ENCODE data around the gene DOCK2.
"Not testable (repeated sequence)": the region's sequence is repeated elsewhere in the genome, so short reads cannot be mapped to it uniquely, and the experiment has no call there.

Gene DOCK2

GRCh38 chr5:169826618-169827017, 189.5 kb downstream of the DOCK2 start:
- TF ChIP-seq ZFX (IDR thresholded peaks at IDR 0.05; ENCODE audit: borderline replicate concordance): no peak
- TF ChIP-seq CTCF (IDR thresholded peaks at IDR 0.05): peak; percentile 17
- no peak overlapping the region for H3K27ac ChIP-seq

- TF ChIP-seq ZFX (IDR thresholded peaks at IDR 0.05; ENCODE audit: borderline replicate concordance) (no peak), CTCF (IDR thresholded peaks at IDR 0.05) (no peak)
- no peak overlapping the region for H3K27ac ChIP-seq
Observed at GRCh38 chr5:169827769-169828168, 190.7 kb downstream of the DOCK2 start.

GRCh38 chr5:169828385-169828784, 191.3 kb downstream of the DOCK2 start:
- TF ChIP-seq ZFX (IDR thresholded peaks at IDR 0.05; ENCODE audit: borderline replicate concordance): no peak
- no peak for TF ChIP-seq CTCF (IDR thresholded peaks at IDR 0.05)
- no peak overlapping the region for H3K27ac ChIP-seq

GRCh38 chr5:169831331-169831730, 194.3 kb downstream of the DOCK2 start:
- TF ChIP-seq CTCF (IDR thresholded peaks at IDR 0.05): no peak
- H3K27ac ChIP-seq: no peak overlapping the region

GRCh38 chr5:169832304-169832703, 195.2 kb downstream of the DOCK2 start:
- TF ChIP-seq CTCF (IDR thresholded peaks at IDR 0.05) (no peak), ZFX (IDR thresholded peaks at IDR 0.05; ENCODE audit: borderline replicate concordance) (no peak)
- no peak overlapping the region for H3K27ac ChIP-seq

- TF ChIP-seq ZFX (IDR thresholded peaks at IDR 0.05; ENCODE audit: borderline replicate concordance) (no peak), CTCF (IDR thresholded peaks at IDR 0.05) (no peak)
- H3K27ac ChIP-seq: no peak overlapping the region
Observed at GRCh38 chr5:169832845-169833244, 195.8 kb downstream of the DOCK2 start.

GRCh38 chr5:169833681-169834292, 196.7 kb downstream of the DOCK2 start:
- H3K27ac ChIP-seq: not testable (repeated sequence)

GRCh38 chr5:169834540-169834939, 197.5 kb downstream of the DOCK2 start:
- H3K27ac ChIP-seq: not testable (repeated sequence)
